CD8-positive, alpha-beta memory T cell (primary cell): ENCODE measurements around the gene MAPK7. TPM values are rescaled to one million over a fixed set of nuclear protein-coding genes. Genes with fewer than 3 reads are reported as not detected.

Experiments
- CTCF ChIA-PET: fragments of 350-600 bp; sonication (Branson Sonifier 250); formaldehyde crosslinking; loops from one replicate; lab custom pipeline; 2021; ENCODE audit warnings: antibody characterized with exemption; lab: Charles Lee
- POLR2A ChIA-PET: fragments of 350-600 bp; sonication (Branson Sonifier 250); formaldehyde crosslinking; loops from one replicate; lab custom pipeline; 2021; ENCODE audit warnings: antibody characterized with exemption; lab: Charles Lee
- DNase-seq, 5 donors: peaks; one replicate each; pipeline versions ENCODE4 v3.0.0 to v3.0.0-alpha.2; 2020 to 2022; ENCODE audit warnings: mixed read lengths in 1 of 5
- H3K27ac ChIP-seq: one replicate; pipeline ENCODE4 v1.7.0; 2013; ENCODE audit warnings: low read depth, mild to moderate bottlenecking, low read length, moderate library complexity
- H3K27me3 ChIP-seq: 2 replicates; pipeline ENCODE4 v1.7.0; 2013; ENCODE audit warnings: low read length, mild to moderate bottlenecking; ENCODE audit not compliant: insufficient read depth, poor library complexity, severe bottlenecking
- H3K36me3 ChIP-seq: 2 replicates; pipeline ENCODE4 v1.7.0; 2013; ENCODE audit warnings: mild to moderate bottlenecking, low read length, moderate library complexity; ENCODE audit not compliant: insufficient read depth
- H3K4me1 ChIP-seq: 2 replicates; pipeline ENCODE4 v1.7.0; 2013; ENCODE audit warnings: mild to moderate bottlenecking, low read length, moderate library complexity; ENCODE audit not compliant: insufficient read depth
- H3K4me3 ChIP-seq: 2 replicates; pipeline ENCODE4 v1.7.0; 2013; ENCODE audit warnings: mild to moderate bottlenecking, low read length
- H3K9me3 ChIP-seq: 2 replicates; pipeline ENCODE4 v1.7.0; 2013; ENCODE audit warnings: mild to moderate bottlenecking, low read length
- H3K27ac Mint-ChIP-seq, 8 donors: one replicate each; pipeline ENCODE4 v1.8.0; 2020 to 2021; ENCODE audit warnings: mixed read lengths in 8 of 8, mild to moderate bottlenecking in 6 of 8, inconsistent platforms in 3 of 8, moderate library complexity in 3 of 8
- H3K27me3 Mint-ChIP-seq, 2 donors: one replicate each; pipeline ENCODE4 v1.8.0; 2020 to 2021; ENCODE audit warnings: mixed read lengths in 2 of 2, mild to moderate bottlenecking in 1 of 2, moderate library complexity in 1 of 2
- H3K36me3 Mint-ChIP-seq, 3 donors: one replicate each; pipeline ENCODE4 v1.8.0; 2020 to 2021; ENCODE audit warnings: mixed read lengths in 3 of 3, inconsistent platforms in 1 of 3, mild to moderate bottlenecking in 1 of 3
- H3K4me1 Mint-ChIP-seq, 3 donors: one replicate each; pipeline ENCODE4 v1.8.0; 2020 to 2021; ENCODE audit warnings: mixed read lengths in 3 of 3, inconsistent platforms in 1 of 3, mild to moderate bottlenecking in 1 of 3
- H3K4me3 Mint-ChIP-seq, 7 donors: one replicate each; pipeline ENCODE4 v1.8.0; 2020 to 2021; ENCODE audit warnings: mixed read lengths in 7 of 7, mild to moderate bottlenecking in 6 of 7, moderate library complexity in 4 of 7, inconsistent platforms in 2 of 7
- H3K9me3 Mint-ChIP-seq, 5 donors: one replicate each; pipeline ENCODE4 v1.8.0; 2020 to 2022; ENCODE audit warnings: mixed read lengths in 5 of 5, mild to moderate bottlenecking in 3 of 5, moderate library complexity in 2 of 5, inconsistent platforms in 1 of 5
- polyA plus RNA-seq: library from polyadenylated mRNA; unstranded; fragments of 300-500 nt; fragmentation: Illumina TruSeq; gene quantifications from one replicate; pipeline ENCODE4 v1.2.3, GENCODE V29; 2021
- total RNA-seq, 2 experiments: library from RNA; stranded (reverse); gene quantifications; one replicate each; pipeline ENCODE4 v1.2.3, GENCODE V29; 2021

The MAPK7 gene
- total and polyA plus RNA-seq, 3 experiments from 2014 or later, result 11.2 to 19.8 (median 15.1) TPM

DNA sequence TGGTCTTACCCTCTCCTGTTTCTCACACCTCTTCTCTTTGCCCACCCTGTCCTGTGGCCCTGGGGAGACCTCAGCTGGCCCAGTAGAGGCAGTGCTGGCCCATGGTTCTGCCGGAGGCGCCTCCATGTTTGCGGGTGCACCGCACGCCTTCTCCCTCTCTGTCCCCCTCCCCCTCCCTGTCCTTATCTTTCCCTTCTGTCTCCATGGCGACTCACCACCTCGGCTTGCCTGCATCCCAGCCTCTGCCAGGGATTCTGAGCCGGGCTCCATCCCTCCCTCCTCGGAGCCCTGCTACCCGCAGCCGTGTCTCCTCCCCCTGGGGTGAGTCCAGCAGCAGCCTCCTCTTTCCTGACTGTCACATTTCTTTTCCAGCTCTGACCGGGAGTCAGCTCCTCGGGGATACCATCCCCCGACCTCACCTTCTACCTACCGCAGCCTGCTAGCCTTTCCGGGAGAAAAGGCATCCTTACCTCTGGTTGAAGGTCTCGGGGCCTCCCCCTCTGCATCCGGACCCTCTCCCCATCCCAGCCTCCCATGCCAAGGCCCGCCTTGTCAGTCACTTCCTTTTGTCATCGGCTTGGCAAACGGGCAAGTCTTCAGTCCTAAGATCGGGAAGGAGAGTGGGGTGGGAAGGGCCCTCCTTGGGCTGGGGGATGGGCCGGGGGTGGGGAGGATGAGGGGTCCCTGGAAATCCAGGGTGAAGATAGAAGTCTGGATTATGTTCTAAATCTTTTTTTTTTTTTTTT, 32.8 kb downstream of the MAPK7 start, which contains the start of gene RNF112:
Gene RNF112, plus strand, starts transcription at position 358 of the 746 bp plus-strand sequence. Its CDS starts 177 bp downstream, at position 535.
- H3K4me1 Mint-ChIP-seq, result no peaks in the 10 kb centered on the region
- Histone ChIP-seq H3K9me3 (no peaks in the 10 kb centered on the region), H3K4me1 (no peaks in the 10 kb centered on the region), H3K36me3 (no peaks in the 10 kb centered on the region), H3K27ac (no peak within 1 kb of the TSS), H3K4me3 (no peak within 1 kb of the TSS), H3K27me3 (no peaks in the 10 kb centered on the region)
- H3K4me3 Mint-ChIP-seq, result no peak within 1 kb of the TSS
- ChIA-PET POLR2A (no interaction called here), CTCF (no interaction called here)
- H3K36me3 Mint-ChIP-seq, result no peaks in the 10 kb centered on the region
- H3K27me3 Mint-ChIP-seq, result no peaks in the 10 kb centered on the region
- DNase-seq, result no peak
- no peaks in the 10 kb centered on the region for H3K9me3 Mint-ChIP-seq
- H3K27ac Mint-ChIP-seq, result peak within 1 kb of the TSS in 2 of 8 donors; percentile 48 to 51

DNA sequence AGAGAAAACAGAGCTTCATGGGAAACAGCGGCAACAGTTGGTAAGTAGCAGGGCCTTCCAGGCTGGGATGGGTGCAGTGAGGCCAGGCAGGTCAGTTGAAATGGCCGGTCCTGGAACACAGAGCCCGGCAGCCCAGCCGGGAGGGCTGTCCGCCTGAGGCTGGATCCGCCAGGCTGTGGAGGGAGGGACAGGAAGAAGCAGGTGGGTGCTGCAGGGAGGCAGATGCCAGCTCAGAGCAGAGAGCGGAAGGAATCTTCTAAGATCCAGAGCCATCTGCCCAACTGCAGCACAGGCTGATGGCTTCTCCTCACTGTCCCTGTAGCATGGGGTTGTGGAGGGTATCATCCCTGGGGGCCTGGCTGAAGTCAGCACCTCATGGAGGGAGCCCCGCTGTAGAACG, 33.3 kb downstream of the MAPK7 start:
- CTCF ChIA-PET, result no interaction called here

DNA sequence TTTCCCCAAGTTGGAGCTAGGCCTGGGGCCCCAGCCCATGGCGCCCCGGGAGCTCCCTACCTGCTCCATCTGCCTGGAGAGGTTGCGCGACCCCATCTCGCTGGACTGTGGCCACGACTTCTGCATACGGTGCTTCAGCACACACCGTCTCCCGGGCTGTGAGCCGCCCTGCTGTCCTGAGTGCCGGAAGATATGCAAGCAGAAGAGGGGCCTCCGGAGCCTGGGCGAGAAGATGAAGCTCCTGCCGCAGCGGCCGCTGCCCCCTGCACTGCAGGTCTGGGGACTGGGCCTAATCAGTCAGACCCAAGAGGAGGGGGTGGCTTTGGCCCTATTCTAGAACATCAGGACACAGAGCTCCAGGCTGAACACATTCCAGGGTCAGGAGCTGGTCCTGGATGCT, 34.2 kb downstream of the MAPK7 start:
- Histone ChIP-seq H3K27ac (no peak overlapping the region), H3K27me3 (no peaks in the 10 kb centered on the region), H3K9me3 (no peaks in the 10 kb centered on the region), H3K4me3 (no peak overlapping the region), H3K36me3 (no peaks in the 10 kb centered on the region), H3K4me1 (no peaks in the 10 kb centered on the region)
- Mint-ChIP-seq H3K27ac (no peak overlapping the region), H3K4me1 (peaks cover 0 to 2% (median 0%) of the 10 kb centered on the region in 3 donors), H3K4me3 (no peak overlapping the region), H3K36me3 (no peaks in the 10 kb centered on the region), H3K27me3 (no peaks in the 10 kb centered on the region), H3K9me3 (no peaks in the 10 kb centered on the region)
- ChIA-PET POLR2A (no interaction called here), CTCF (no interaction called here)
- DNase-seq, result no peak

More for the DNA sequence above, 33.3 kb downstream of the MAPK7 start:
- H3K36me3 Mint-ChIP-seq, result no peaks in the 10 kb centered on the region
- POLR2A ChIA-PET, result no interaction called here
- H3K4me1 Mint-ChIP-seq, result no peaks in the 10 kb centered on the region
- no peak for DNase-seq
- no peak overlapping the region for H3K4me3 Mint-ChIP-seq
- H3K9me3 ChIP-seq, result no peaks in the 10 kb centered on the region
- H3K4me1 ChIP-seq, result no peaks in the 10 kb centered on the region
- H3K27ac Mint-ChIP-seq, result no peak overlapping the region
- no peak overlapping the region for H3K27ac ChIP-seq
- no peaks in the 10 kb centered on the region for H3K27me3 ChIP-seq
- H3K9me3 Mint-ChIP-seq, result no peaks in the 10 kb centered on the region
- H3K27me3 Mint-ChIP-seq, result no peaks in the 10 kb centered on the region
- H3K36me3 ChIP-seq, result no peaks in the 10 kb centered on the region
- no peak overlapping the region for H3K4me3 ChIP-seq

DNA sequence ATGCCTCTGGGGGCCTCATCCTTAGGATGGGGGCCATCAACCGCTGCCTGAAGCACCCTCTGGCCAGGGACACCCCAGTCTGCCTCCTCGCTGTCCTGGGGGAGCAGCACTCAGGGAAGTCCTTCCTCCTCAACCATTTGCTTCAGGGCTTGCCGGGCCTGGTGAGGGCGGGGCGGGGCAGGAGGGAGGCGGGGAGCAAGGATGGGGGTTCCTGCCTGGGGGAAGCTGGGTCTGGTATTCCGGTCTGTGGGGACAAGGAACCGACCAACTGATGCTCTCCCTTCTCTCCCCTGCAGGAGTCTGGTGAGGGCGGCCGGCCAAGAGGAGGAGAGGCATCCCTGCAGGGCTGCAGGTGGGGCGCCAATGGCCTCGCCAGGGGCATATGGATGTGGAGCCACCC, 34.7 kb downstream of the MAPK7 start:
- Histone ChIP-seq H3K9me3 (no peaks in the 10 kb centered on the region), H3K27ac (no peak overlapping the region), H3K36me3 (no peaks in the 10 kb centered on the region), H3K4me1 (no peaks in the 10 kb centered on the region), H3K27me3 (no peaks in the 10 kb centered on the region), H3K4me3 (no peak overlapping the region)
- no peak for DNase-seq
- no peaks in the 10 kb centered on the region for H3K36me3 Mint-ChIP-seq
- ChIA-PET POLR2A (no interaction called here), CTCF (no interaction called here)
- no peaks in the 10 kb centered on the region for H3K9me3 Mint-ChIP-seq
- peaks cover 0 to 6% (median 0%) of the 10 kb centered on the region in 3 donors for H3K4me1 Mint-ChIP-seq
- H3K27ac Mint-ChIP-seq, result no peak overlapping the region
- no peaks in the 10 kb centered on the region for H3K27me3 Mint-ChIP-seq
- no peak overlapping the region for H3K4me3 Mint-ChIP-seq

DNA sequence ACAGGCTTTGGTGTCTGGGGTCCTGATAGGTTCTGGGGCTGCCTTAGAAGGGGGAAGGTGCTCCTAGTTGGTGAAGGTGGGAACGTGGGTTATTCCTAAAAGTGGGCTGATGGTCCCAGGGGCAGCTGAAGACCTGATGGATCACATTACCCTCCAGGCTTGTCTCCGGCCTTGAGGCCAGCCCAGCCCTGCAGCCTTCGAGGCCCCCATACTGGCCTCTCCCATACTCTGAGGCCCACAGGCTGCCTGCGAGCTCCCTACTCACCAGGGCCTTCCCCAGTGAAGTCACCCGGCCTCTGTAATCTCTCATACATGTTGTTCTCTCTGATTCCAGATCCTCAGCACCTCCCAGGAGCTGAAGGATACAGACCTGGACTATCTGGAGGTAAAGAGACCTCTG, 35.5 kb downstream of the MAPK7 start:
- H3K4me3 Mint-ChIP-seq, result no peak overlapping the region
- no peak overlapping the region for H3K27ac Mint-ChIP-seq
- no peak overlapping the region for H3K27ac ChIP-seq
- no peak for DNase-seq
- peaks cover 0 to 11% (median 0%) of the 10 kb centered on the region in 3 donors for H3K4me1 Mint-ChIP-seq
- ChIA-PET POLR2A (no interaction called here), CTCF (no interaction called here)
- H3K27me3 Mint-ChIP-seq, result no peaks in the 10 kb centered on the region
- H3K27me3 ChIP-seq, result no peaks in the 10 kb centered on the region
- no peaks in the 10 kb centered on the region for H3K9me3 Mint-ChIP-seq
- no peaks in the 10 kb centered on the region for H3K9me3 ChIP-seq
- no peaks in the 10 kb centered on the region for H3K36me3 ChIP-seq
- H3K4me1 ChIP-seq, result no peaks in the 10 kb centered on the region
- no peak overlapping the region for H3K4me3 ChIP-seq
- H3K36me3 Mint-ChIP-seq, result no peaks in the 10 kb centered on the region

DNA sequence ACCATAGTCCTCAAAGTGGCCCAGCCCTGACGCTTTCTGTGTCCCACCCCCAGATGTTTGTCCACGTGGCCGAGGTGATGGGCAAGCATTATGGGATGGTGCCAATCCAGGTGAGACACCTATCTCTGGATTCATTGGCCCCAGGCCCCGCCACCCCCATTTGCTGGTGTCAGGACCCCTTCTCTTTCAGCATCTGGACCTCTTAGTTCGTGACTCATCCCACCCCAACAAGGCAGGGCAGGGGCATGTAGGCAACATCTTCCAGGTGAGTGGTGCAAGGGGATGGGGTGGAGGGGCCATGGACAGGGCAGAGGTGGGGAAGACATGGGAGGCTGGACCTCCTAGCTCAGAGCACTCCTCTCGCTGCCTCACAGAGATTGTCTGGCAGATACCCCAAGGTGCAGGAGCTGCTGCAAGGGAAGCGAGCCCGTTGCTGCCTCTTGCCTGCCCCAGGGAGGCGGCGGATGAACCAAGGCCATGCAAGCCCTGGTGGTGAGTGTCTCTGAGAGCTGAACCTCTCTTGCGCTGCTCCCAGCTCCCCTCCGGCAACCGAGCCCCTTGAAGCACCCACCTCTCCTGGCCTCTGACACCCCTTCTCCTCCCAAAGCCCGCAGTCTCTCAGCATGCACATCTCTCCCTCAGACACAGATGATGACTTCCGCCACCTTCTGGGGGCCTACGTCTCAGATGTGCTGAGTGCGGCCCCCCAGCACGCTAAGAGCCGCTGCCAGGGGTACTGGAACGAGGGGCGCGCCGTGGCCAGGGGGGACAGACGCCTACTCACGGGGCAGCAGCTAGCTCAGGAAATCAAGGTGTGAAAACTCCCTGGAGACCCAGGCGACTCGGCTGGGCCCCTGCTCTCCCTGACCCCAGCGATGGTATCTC, 36.3 kb downstream of the MAPK7 start:
- Histone ChIP-seq H3K27ac (no peak overlapping the region), H3K4me3 (no peak overlapping the region), H3K27me3 (no peaks in the 10 kb centered on the region), H3K36me3 (no peaks in the 10 kb centered on the region), H3K4me1 (no peaks in the 10 kb centered on the region), H3K9me3 (no peaks in the 10 kb centered on the region)
- no peak overlapping the region for H3K27ac Mint-ChIP-seq
- H3K4me3 Mint-ChIP-seq, result no peak overlapping the region
- no peaks in the 10 kb centered on the region for H3K9me3 Mint-ChIP-seq
- ChIA-PET CTCF (no interaction called here), POLR2A (no interaction called here)
- no peak for DNase-seq
- H3K36me3 Mint-ChIP-seq, result no peaks in the 10 kb centered on the region
- peaks cover 0 to 4% of the 10 kb centered on the region in 2 donors for H3K27me3 Mint-ChIP-seq
- H3K4me1 Mint-ChIP-seq, result peaks cover 0 to 11% (median 0%) of the 10 kb centered on the region in 3 donors

DNA sequence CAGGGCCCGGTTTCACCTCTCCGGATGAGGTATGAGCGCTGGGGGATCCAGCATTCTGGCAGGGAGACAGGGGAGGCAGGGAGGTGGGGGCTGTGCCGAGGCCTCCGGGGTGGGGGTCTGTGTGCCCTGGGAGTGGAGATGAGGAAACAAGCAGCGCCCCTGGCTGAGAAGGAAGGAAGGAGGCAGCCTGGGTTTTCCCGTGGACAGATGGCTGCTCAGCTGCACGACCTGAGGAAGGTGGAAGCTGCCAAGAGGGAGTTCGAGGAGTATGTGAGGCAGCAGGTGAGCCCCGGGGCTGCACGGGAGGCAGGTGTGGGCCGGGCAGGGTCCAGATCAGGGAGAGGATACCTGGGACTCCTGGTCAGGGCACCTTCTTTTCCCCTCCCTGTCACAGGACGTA, 37.0 kb downstream of the MAPK7 start:
- H3K27me3 Mint-ChIP-seq, result peaks cover 0 to 4% of the 10 kb centered on the region in 2 donors
- no peaks in the 10 kb centered on the region for H3K36me3 ChIP-seq
- no peaks in the 10 kb centered on the region for H3K9me3 ChIP-seq
- CTCF ChIA-PET, result no interaction called here
- no peak overlapping the region for H3K4me3 Mint-ChIP-seq
- POLR2A ChIA-PET, result no interaction called here
- H3K27me3 ChIP-seq, result no peaks in the 10 kb centered on the region
- H3K4me1 Mint-ChIP-seq, result peaks cover 0 to 11% (median 0%) of the 10 kb centered on the region in 3 donors
- H3K27ac ChIP-seq, result no peak overlapping the region
- H3K27ac Mint-ChIP-seq, result no peak overlapping the region
- H3K4me3 ChIP-seq, result no peak overlapping the region
- no peak for DNase-seq
- H3K9me3 Mint-ChIP-seq, result no peaks in the 10 kb centered on the region
- no peaks in the 10 kb centered on the region for H3K4me1 ChIP-seq
- no peaks in the 10 kb centered on the region for H3K36me3 Mint-ChIP-seq
